ENCODE measurements around the gene GUCY1A1. TPM values are rescaled to one million over a fixed set of nuclear protein-coding genes. Genes with fewer than 3 reads are reported as not detected.
A peak's percentile ranks its signal among the peaks of the same experiment; 100 is the strongest.

The GUCY1A1 gene
- total RNA-seq, 1 donor from 2014 or later = 252 TPM

DNA sequence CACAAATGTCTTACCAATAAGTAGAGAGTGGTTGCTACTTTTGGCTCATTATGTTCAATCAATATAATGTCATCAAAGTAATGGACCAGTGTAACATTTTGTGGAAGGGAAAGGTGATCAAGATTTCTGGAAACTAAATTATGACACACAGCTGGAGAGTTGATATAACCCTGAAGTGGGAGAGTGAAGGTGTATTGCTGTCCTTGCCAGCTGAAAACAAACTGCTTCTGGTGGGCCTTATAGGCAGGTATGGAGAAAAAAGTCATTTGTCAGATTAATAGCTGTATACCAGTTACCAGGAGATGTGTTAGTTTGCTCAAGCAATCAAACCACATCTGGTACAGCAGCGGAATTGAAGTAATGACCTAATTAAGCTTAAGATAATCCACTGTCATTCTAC is 74.9 kb downstream of the GUCY1A1 start:
- no peak for DNase-seq (ENCODE audit: low spot score)

- DNase-seq (ENCODE audit: low spot score) = no peak
Measured at GRCh38 chr4:155742310-155743015, 75.8 kb downstream of the GUCY1A1 start.

DNA sequence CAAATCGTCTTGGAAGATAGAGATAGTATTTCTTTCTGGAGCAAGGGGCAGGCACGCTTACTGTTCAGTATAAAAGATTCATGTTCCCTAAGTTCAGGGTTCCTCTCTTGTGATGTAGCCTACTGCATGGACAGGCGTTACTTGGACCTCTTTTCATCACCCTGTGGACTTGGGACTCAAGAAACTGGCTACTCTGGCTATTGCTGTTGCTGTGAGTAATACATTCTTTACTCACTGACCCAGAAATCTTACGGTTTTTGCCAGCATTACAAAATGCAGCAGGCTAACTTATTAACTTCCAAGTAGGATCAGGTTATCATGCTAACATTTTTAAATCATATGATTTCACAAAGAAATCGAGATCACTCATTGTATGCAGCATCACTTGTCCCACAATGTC is 79.3 kb downstream of the GUCY1A1 start:
- no peak for DNase-seq (ENCODE audit: low spot score)

DNA sequence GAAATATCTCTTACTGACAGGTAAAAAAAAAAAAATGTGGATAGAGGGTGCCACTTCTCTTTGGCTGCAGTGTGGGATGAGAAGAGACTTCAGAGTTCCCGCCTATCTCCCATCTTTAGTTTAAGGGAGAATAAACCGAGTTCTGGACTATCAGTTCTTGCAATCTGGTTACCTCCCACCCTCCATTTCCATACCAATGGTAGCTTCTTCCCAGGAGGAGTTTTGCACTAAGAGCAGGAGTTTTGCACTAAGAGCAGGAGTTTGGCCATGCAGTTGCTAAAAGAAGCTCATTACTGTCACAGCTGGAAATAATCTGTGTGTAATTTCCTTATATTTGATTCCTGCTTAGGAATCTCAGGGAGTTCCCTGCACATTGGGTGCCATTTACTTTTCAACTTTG is 81.4 kb downstream of the GUCY1A1 start:
- no peak for DNase-seq (ENCODE audit: low spot score)

DNA sequence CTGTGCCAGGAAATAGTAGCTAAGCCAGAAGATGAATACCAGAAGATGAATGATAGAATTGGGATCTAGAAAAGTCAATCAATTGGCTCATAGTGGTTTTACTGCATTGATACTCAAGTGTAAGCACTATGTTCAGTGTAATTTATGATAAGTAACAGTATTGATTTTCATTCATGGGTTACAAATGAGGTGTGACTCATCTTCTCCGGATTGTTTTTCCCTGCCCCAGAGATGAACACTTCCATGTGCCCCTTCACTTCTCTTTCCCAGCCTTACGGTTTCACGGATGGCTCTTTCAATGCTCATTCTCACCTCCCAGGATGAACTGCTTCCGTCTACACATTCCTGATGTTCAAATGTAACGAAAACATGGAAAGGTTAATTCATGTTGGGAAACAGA is 82.4 kb downstream of the GUCY1A1 start:
- DNase-seq (ENCODE audit: low spot score) = no peak

DNA sequence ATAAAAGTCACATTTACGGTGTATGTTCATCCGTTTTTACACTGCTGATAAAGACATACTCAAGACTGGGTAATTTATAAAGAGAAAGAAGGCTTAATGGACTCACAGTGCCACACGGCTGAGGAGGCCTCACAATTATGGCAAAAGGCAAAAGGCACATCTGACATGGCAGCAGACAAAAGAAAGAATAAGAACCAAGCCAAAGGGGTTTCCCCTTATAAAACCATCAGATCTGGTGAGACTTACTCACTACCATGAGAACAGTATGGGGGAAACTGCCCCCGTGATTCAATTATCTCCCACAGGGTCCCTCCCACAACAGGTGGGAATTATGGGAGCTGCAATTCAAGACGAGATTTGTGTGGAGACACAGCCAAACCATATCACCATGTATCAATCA is 84.9 kb downstream of the GUCY1A1 start:
- DNase-seq (ENCODE audit: low spot score) = no peak

DNA sequence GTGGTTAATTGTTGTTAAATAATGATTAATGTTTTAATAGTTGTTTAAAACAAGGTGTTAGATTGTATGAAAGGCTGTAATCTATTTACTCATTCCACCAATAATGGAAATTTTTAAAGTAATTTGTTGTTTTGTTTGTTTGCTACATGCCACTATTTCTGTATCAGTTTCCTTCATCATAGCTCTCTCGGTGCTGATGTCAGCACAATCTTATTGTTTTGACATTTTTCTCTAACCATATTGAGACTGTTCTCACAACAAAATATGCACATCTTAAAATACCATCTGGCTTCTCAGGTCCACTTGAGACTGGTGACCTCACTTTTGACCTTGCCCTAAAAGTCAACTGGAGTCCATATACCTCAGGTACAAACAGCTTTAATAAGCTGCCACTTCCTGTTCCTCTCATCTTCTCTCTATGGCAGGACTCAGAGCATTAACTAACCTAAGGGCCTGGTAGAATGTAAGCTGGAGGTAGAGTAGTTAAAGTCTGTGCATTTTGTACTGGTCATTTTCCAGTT is 91.2 kb downstream of the GUCY1A1 start:
- no peak for DNase-seq (ENCODE audit: low spot score)

- peak; percentile 98 for DNase-seq (ENCODE audit: low spot score)
Measured at GRCh38 chr4:155758481-155759371, 92.1 kb downstream of the GUCY1A1 start, which contains the start of gene GUCY1B1. TSS of gene GUCY1B1 (plus strand) at chr4:155759021. CDS start at chr4:155759141, 120 bp downstream.

- DNase-seq (ENCODE audit: low spot score) = peak; percentile 67
Measured at GRCh38 chr4:155759372-155760252, 93.0 kb downstream of the GUCY1A1 start.

DNA sequence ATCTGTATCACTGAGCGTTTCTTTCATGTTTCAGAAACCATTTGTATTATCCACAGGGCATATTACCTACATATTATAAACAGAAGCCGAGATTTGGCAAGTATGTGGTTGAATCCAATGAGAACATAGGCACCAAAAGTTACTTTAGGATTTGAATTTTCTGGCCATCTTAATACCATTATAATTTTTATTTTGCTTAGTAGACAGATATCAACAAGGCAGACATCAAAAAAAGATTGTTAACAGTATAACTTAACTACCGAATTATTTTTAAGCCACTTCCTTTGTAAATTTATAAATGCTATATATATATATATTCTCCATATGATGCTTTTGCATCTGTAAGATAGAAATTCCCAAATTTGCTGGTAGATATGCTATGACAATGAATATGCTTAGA is 94.4 kb downstream of the GUCY1A1 start:
- DNase-seq (ENCODE audit: low spot score) = no peak

- no peak for DNase-seq (ENCODE audit: low spot score)
Measured at GRCh38 chr4:155761916-155762315, 95.3 kb downstream of the GUCY1A1 start.

- DNase-seq (ENCODE audit: low spot score) = peak; percentile 32
Measured at GRCh38 chr4:155762334-155762733, 95.7 kb downstream of the GUCY1A1 start.

- no peak for DNase-seq (ENCODE audit: low spot score)
Measured at GRCh38 chr4:155763551-155763950, 96.9 kb downstream of the GUCY1A1 start.

DNA sequence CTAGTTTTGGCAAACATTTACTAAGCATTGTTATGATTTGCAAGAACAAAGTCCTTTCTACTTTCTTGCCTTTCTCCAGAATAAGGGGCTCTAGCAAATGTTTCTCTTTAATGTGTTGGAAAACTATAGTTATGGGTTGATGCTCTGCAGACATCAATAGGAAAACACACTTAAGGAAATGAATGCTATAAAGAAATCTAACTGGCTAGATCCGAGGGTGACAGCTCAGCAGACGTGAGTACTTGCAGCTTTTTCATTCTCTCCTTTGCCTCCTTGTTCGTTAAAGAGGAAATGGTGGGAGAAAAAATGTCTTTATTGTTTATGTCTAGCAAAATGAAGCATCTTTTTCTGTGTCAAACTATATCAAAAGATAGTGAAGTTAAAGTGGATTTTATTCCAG is 98.5 kb downstream of the GUCY1A1 start:
- DNase-seq (ENCODE audit: low spot score) = no peak

GRCh38 chr4:155766622-155767021 is 100.0 kb downstream of the GUCY1A1 start:
- DNase-seq (ENCODE audit: low spot score) = no peak

DNA sequence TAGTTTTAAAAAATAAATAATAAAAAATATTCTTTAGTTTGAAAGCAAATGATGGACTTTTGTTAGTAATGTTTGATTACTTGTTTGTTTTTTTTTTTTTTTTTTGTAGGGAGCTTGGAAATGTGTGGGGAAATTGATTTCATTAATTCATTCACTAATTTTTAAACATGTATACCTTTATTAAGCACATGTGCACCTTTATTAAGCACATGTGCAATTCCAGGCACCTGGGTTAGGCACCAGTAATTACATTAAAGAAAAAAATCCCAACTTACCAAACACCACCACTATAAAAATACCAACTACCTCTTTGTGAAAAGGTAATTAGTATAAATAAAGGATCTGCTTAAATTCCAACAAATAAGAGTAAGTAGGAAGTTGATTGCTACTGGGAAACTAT is 101.7 kb downstream of the GUCY1A1 start:
- no peak for DNase-seq (ENCODE audit: low spot score)

DNA sequence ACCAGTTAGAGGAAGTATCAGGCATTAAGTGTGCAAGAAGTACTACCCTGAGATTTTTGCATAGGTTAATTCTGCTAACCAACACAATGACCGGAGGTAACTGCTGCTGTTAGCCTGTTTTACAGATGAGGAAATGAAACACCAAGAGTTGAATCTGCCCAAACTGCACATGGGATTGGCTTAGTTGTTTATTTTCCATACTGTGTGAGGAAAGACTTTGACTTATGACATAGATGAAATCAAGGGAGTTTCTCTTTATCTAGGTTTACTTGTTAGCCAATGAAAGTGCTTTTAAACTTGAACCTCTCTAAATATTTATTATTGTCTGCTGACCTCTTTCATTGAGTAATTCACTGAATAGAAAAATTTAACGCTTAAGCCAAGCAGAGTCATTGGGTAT is 102.4 kb downstream of the GUCY1A1 start:
- DNase-seq (ENCODE audit: low spot score) = no peak

GRCh38 chr4:155772459-155773195 is 106.0 kb downstream of the GUCY1A1 start:
- peak; percentile 35 for DNase-seq (ENCODE audit: low spot score)

- DNase-seq (ENCODE audit: low spot score) = no peak
Measured at GRCh38 chr4:155773196-155773800, 106.7 kb downstream of the GUCY1A1 start.

DNA sequence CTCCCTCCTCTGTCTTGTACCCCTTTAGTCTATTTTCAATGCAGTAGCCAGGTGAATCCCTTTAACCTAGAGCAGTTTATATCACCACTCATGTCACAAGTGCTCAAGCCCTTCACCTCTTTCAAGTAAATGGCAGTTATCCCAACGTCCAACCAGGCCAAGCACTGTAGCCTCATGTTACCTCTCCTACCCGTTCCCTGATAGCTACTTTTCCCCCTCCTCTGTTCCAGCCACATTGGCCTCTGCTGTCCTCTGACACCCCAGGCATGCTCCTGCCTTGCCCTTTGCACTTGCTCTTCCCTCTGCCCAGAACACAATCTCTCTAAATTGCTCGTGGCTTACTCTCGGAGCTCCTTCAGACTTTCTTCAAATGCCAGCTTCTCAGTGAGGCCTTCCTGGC is 107.4 kb downstream of the GUCY1A1 start:
- no peak for DNase-seq (ENCODE audit: low spot score)

Data from umbilical cord (tissue), 2 donors.